NCI-H748 (cell line): ENCODE results near the gene ITK.
"Not testable (repeated sequence)": the region's sequence is repeated elsewhere in the genome, so short reads cannot be mapped to it uniquely, and the experiment has no call there.

Experiments
- DNase-seq: peaks from one replicate; lab custom pipeline; 2025; ENCODE audit not compliant: unreplicated experiment; lab: John Stamatoyannopoulos, UW

ITK gene

DNA sequence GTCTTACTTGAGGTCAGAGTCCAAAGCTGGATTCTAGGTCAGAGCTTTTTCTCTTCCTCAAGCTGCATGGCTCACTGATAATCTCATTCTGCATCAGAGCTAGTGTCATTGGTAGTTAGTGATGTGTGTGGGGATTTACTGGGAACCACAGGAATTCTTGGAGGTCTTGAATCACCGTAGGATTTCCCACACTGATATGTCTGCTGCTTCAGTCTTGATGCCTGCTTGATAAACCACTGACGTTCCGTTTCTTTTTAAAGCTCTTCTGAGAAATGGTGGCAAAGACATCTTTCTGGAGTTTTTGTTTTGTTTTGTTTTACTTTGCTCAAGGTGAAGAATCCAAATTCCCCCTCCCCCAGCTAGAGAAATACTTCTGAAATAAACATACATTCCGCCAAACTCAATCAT lies 13.4 kb upstream of the ITK start:
- DNase-seq, result no peak

DNA sequence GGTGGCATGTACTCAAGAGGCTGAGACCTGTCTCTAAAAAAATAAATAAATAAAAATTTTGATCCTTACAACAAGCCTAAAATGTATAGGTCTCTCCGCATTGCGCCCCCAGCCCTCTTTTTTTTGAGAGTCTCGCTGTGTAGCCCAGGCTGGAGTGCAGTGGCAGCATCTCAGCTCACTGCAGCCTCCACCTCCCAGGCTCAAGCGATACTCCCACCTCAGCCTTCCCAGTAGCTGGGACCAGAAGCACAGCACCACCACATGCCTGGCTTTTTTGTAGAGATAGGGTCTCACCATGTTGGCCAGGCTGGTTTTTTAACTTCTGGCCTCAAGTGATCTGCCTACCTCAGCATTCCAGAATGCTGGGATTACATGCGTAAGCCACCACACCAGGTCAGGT lies 12.4 kb upstream of the ITK start:
- DNase-seq, result no peak

DNA sequence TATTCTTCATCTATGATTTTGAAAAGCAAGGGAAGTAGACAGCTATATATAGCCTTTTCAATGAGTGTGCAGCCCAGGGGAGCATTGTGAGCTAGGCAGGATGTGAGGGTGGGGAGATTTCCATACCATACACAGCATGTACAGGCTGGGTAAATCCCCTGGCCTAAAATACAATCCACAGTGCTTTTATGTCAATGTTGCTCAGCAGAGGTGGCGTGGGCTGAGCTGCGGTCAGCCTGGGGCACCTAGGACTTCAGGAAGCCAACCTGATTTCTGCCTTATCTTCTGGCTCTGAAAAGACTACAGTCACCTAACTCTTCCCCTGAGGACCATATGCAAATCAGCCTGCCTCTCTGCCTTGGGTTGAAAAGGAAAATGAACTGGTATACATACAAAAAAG lies 8.2 kb upstream of the ITK start:
- DNase-seq, result no peak

- no peak for DNase-seq
Observed at GRCh38 chr5:157175071-157175612, 5.5 kb upstream of the ITK start.

DNA sequence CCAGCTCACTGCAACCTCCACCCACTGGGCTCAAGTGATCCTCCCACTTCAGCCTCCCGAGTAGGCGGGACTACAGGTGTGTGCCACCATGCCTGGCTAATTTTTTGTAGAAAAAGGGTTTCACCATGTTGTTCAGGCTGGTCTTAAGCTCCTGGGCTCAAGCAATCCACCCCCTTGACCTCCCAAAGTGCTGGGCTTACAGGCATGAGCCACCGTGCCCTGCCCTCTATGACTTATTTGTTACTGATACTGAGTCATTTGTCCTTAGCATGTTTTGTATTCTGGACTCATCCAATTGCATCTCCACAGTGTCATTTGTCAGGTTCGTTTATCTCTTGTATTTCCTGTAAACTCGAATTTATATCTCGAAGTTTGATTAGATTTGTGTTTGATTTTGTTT lies 2.7 kb upstream of the ITK start:
- DNase-seq, result no peak

- DNase-seq, result no peak
Observed at GRCh38 chr5:157178966-157179365, 1.7 kb upstream of the ITK start.

- DNase-seq, result no peak
Observed at GRCh38 chr5:157182143-157182757, 1.6 kb downstream of the ITK start.

- no peak for DNase-seq
Observed at GRCh38 chr5:157184117-157184670, 3.6 kb downstream of the ITK start.

DNA sequence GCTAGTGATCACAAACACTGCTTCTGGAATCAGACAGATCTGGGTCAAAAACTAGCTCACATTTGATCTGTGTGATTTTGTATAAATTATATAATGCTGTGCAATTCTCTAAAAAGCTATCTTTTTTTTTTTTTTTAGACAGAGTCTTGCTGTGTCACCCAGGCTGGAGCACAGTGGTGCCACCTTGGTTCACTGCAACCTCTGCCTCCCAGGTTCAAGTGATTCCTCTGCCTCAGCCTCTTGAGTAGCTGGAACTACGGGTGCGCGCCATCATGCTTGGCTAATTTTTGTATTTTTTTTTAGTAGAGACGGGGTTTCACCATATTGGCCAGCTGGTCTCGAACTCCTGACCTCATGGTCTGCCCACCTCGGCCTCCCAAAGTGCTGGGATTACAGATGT lies 4.5 kb downstream of the ITK start:
- not testable (repeated sequence) for DNase-seq

DNA sequence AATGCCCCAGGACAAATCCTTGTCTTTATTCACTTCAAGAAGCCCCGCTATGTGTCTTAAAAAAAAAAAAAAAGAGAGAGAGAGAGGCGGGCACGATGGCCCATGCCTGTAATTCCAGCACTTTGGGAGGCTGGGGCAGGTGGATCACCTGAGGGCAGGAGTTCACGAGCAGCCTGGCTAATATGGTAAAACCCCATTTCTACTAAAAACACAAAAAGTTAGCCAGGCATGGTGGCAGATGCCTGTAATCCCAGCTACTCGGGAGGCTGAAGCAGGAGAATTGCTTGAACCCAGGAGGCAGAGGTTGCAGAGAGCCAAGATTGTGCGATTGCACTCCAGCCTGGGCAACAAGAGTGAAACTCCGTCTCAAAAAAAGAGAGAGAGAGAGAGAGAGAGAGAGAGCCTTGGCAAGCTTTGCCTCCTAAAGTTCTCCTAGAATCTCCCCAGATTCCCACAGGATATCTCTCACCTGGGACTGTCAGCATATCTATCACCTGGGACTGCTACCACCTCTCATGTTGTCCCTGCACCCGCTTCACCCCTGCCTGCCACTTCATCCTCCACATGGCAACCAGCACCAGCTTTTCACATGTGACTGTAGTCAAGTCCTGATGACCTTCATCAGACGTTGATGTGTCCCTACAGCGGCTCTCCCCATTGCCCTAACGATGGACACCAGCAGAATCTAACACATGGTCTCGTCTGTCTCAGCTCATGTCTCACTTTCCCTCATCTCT lies 5.8 kb downstream of the ITK start:
- DNase-seq, result no peak

DNA sequence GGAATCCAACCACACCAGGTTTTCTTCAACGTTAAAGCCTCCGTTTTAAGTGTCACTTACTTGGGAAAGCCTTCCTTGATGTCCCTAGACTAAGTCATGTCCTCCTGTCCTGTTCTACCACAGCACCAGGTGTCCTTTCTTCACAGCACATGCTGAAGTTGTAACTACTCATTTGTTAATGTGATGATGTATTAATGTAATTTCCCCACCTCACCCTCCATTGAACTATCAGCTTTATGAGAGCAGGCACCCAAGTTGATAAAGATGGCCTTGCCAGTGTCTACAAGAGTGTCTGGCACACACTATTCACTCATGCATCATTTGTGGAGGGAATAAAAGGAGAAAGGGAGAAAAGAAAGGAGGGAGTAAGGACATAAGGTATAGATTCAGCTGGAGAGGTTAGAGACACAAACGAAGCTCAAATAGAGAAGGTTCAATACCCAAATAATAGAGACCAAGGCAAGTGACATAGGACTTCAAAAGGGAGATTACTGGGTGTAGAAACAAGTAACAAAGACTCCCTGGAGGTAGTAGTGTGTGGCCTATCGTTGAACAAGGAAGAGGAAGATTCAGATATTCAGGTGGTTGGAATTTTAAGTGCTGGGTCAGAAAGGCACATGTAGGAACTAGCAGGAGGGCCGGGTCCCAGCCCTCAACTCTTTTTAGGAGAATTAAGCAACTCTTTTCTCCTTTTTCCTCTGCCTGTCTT lies 6.6 kb downstream of the ITK start:
- DNase-seq, result no peak

- no peak for DNase-seq
Observed at GRCh38 chr5:157188270-157188669, 7.6 kb downstream of the ITK start.

DNA sequence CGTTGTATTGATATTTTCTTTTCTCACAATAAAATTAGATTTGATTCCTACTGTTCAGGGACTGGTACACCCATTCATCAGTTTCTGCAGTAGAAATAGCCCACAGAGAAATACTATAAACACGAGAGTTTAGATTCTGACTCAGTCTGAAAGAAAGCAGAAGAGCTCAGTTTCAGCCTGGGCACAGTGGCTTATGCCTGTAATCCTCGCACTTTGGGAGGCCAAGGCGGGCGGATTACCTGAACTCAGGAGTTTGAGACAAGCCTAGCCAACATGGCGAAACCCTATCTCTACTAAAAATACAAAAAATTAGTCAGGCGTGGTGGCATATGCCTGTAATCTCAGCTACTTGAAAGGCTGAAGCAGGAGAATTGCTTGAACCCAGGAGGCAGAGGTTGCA lies 8.6 kb downstream of the ITK start:
- no peak for DNase-seq

DNA sequence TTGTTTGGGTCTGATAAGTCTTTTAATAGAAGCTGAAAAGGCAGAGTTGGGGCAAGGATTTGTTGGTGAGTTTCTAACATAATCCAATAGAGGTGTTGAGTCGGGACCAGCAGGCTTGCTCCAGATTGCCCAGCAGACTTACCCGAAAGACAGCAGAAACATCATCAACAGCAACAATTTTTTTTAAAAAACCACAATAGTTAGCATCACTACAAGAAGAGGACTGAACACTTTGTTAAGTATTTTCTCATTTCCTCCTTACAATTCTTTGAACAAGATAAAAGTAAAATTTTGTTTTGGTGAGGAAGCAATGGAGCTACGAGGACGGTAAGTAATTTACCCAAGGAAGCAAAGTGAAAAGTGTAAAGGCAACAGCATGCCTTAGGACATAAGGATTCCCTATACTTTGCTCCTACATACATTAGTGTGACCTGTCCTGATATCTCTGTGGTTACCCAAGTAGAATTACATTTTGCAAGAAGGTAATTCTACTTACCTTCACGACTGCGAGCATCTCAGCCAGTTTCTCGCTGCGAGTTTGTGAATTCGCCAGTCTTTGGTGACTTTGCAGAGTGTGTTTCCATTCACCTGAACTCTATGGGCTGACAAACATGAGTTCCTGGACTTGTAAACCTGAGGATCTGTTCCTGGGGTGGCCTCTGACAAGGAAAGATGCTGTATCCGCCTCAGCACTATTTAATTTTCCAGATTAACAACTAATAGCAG lies 13.2 kb downstream of the ITK start:
- DNase-seq, result no peak

DNA sequence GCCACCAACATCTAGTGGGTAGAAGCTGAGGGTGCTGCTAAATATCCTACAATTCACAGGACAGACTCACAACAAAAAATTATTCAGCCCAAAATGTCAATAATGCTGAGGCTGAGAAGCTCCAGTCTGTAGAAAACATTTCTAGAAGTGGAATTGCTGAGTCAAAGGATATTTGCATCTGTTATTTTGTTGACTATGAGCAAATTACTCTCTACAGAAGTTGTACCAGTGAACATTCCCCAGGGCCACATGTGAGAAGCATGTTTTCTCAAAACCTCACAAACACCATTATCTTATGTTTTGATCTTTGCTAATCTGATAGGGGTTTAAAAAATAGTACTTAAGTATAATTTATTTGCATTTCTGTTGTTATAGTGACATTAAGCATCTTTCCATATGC lies 15.4 kb downstream of the ITK start:
- no peak for DNase-seq

DNA sequence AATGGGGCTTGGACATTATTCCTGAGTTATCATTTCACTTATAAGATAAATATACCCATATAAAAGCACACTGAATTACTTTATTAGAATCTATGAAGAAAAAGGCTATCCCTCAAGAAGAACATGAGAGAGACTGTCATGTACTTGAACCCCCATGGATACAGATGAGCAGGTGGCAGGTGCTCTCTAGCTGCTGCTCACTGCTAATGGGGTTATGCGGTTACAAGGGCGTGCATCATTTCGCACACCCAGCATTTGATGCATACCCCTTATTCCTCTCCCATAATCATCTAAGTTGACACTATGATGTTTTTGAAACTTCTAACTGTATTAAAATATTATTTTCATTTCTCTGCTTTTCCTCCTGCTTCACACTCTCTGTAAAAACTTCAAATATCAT lies 16.4 kb downstream of the ITK start:
- DNase-seq, result no peak

GRCh38 chr5:157198277-157198986 lies 17.8 kb downstream of the ITK start:
- no peak for DNase-seq

- no peak for DNase-seq
Observed at GRCh38 chr5:157201857-157202256, 21.2 kb downstream of the ITK start.

- DNase-seq, result no peak
Observed at GRCh38 chr5:157203417-157203816, 22.8 kb downstream of the ITK start.

GRCh38 chr5:157204765-157205164 lies 24.1 kb downstream of the ITK start:
- no peak for DNase-seq
